MCF 10A (cell line): ENCODE data around the gene C5orf58. TPM values are rescaled to one million over a fixed set of nuclear protein-coding genes. Genes with fewer than 3 reads are reported as not detected.

ENCODE experiments used
- BruUV-seq: library from RNA; stranded (reverse); fragments of 400-500 nt; replicated peaks from 2 replicates; lab custom pipeline; 2021; lab: Mats Ljungman, UMichigan
- CTCF ChIA-PET: fragments of 300-600 bp; sonication (Branson Sonifier 250); formaldehyde crosslinking; extraction: SDS; loops from one replicate; lab custom pipeline; 2021; ENCODE audit warnings: antibody characterized with exemption, inconsistent platforms; lab: Yijun Ruan, JAX
- POLR2A ChIA-PET: fragments of 300-600, 350-650 bp; sonication (Branson Sonifier 250); formaldehyde crosslinking; extraction: SDS; loops from one replicate; lab custom pipeline; 2020; ENCODE audit warnings: antibody characterized with exemption, inconsistent platforms; lab: Yijun Ruan, JAX
- DNase-seq: peaks from one replicate; pipeline ENCODE4 v3.0.0-alpha.2; 2018; ENCODE audit not compliant: unreplicated experiment
- H3K27ac Mint-ChIP-seq: one replicate; pipeline ENCODE4 v1.8.0; 2022; ENCODE audit warnings: mild to moderate bottlenecking, low read depth, mixed read lengths; ENCODE audit not compliant: unreplicated experiment
- H3K27me3 Mint-ChIP-seq: one replicate; pipeline ENCODE4 v1.8.0; 2022; ENCODE audit warnings: mixed read lengths; ENCODE audit not compliant: insufficient read depth, unreplicated experiment
- H3K36me3 Mint-ChIP-seq: one replicate; pipeline ENCODE4 v1.8.0; 2022; ENCODE audit warnings: mild to moderate bottlenecking, moderate library complexity, mixed read lengths; ENCODE audit not compliant: insufficient read depth, unreplicated experiment
- H3K4me1 Mint-ChIP-seq: one replicate; pipeline ENCODE4 v1.8.0; 2022; ENCODE audit warnings: mixed read lengths; ENCODE audit not compliant: insufficient read depth, unreplicated experiment
- H3K4me3 Mint-ChIP-seq: one replicate; pipeline ENCODE4 v1.8.0; 2022; ENCODE audit warnings: mild to moderate bottlenecking, moderate library complexity, mixed read lengths; ENCODE audit not compliant: unreplicated experiment
- H3K9me3 Mint-ChIP-seq: one replicate; pipeline ENCODE4 v1.8.0; 2022; ENCODE audit warnings: mixed read lengths; ENCODE audit not compliant: unreplicated experiment
- CTCF ChIP-seq: fragments of 200-600 bp; IDR thresholded peaks from one replicate; pipeline ENCODE4 v1.8.0; 2022; ENCODE audit warnings: antibody characterized with exemption, mild to moderate bottlenecking; ENCODE audit not compliant: unreplicated experiment
- intact Hi-C: fragments of 100-400 bp; cut with micrococcal nuclease; formaldehyde crosslinking; loops from 2 replicates; pipeline ENCODE4 v1.14.1; 2022
- total RNA-seq: library from RNA; stranded (reverse); gene quantifications from 2 replicates; pipeline ENCODE4 v1.2.3, GENCODE V29; 2022

The C5orf58 gene
- total RNA-seq, 1 experiment from 2014 or later = not detected

- CTCF ChIA-PET = interaction anchor here (0.5 to 6.0 kb wide), 61 partner anchors 8 to 962 kb away, joined by 3 to 221 read pairs (median 5); partner anchors contain the start of gene LCP2
- Mint-ChIP-seq H3K9me3 (no peaks in the 10 kb centered on the region), H3K27ac (no peak overlapping the region), H3K27me3 (peaks cover 51% of the 10 kb centered on the region), H3K4me3 (no peak overlapping the region), H3K4me1 (peaks cover 6% of the 10 kb centered on the region), H3K36me3 (no peaks in the 10 kb centered on the region)
- no peak for TF ChIP-seq CTCF
- intact Hi-C loops = no loop called here
- POLR2A ChIA-PET = interaction anchor here (0.6 to 1.9 kb wide), 2 partner anchors 16 to 143 kb away, joined by 5 to 7 read pairs; no protein-coding TSS in a partner anchor
- no TSS peak for BruUV-seq
- no peak for DNase-seq
Measured at GRCh38 chr5:170266570-170267381, 34.0 kb downstream of the C5orf58 start.

- H3K9me3 Mint-ChIP-seq = no peaks in the 10 kb centered on the region
- no TSS peak for BruUV-seq
- peaks cover 6% of the 10 kb centered on the region for H3K4me1 Mint-ChIP-seq
- no peak overlapping the region for H3K27ac Mint-ChIP-seq
- intact Hi-C loops = loop anchor here (1.0 to 2.0 kb wide), 4 partner anchors 41 to 356 kb away; no protein-coding TSS in a partner anchor
- no peak overlapping the region for H3K4me3 Mint-ChIP-seq
- DNase-seq = peak; percentile 90
- ChIA-PET CTCF (interaction anchor here (0.5 to 6.0 kb wide), 73 partner anchors 8 to 1552 kb away, joined by 3 to 221 read pairs (median 4); partner anchors contain the start of gene LCP2), POLR2A (no interaction called here)
- no peaks in the 10 kb centered on the region for H3K36me3 Mint-ChIP-seq
- peaks cover 47% of the 10 kb centered on the region for H3K27me3 Mint-ChIP-seq
- TF ChIP-seq CTCF = peak; percentile 91
Measured at GRCh38 chr5:170267431-170268152, 34.8 kb downstream of the C5orf58 start.

GRCh38 chr5:170268153-170268689, 35.4 kb downstream of the C5orf58 start:
- H3K27me3 Mint-ChIP-seq = peaks cover 41% of the 10 kb centered on the region
- no TSS peak for BruUV-seq
- CTCF ChIA-PET = interaction anchor here (0.5 to 6.0 kb wide), 62 partner anchors 7 to 595 kb away, joined by 3 to 221 read pairs (median 4); no protein-coding TSS in a partner anchor
- no peaks in the 10 kb centered on the region for H3K36me3 Mint-ChIP-seq
- no peaks in the 10 kb centered on the region for H3K9me3 Mint-ChIP-seq
- no peak for TF ChIP-seq CTCF
- intact Hi-C loops = loop anchor here (1.0 to 2.0 kb wide), 4 partner anchors 41 to 355 kb away; no protein-coding TSS in a partner anchor
- H3K4me3 Mint-ChIP-seq = no peak overlapping the region
- H3K27ac Mint-ChIP-seq = no peak overlapping the region
- POLR2A ChIA-PET = no interaction called here
- DNase-seq = no peak
- peaks cover 6% of the 10 kb centered on the region for H3K4me1 Mint-ChIP-seq
